ENCODE measurements around the gene SSH2.

- no peak for TF ChIP-seq CTCF (conservative IDR thresholded peaks at IDR 0.05)
- TF ChIP-seq EZH2 (IDR thresholded peaks at IDR 0.05; ENCODE audit: low read depth): no peak
Observed at GRCh38 chr17:29769225-29769624, 160.8 kb downstream of the SSH2 start.
